ENCODE results near the gene TRIOBP. TPM values are rescaled to one million over a fixed set of nuclear protein-coding genes. Genes with fewer than 3 reads are reported as not detected.

TRIOBP gene
- total and polyA plus RNA-seq, 2 of the 4 experiments (the other 2 are of a cell fraction), result 46.4 to 69.8 TPM

DNA sequence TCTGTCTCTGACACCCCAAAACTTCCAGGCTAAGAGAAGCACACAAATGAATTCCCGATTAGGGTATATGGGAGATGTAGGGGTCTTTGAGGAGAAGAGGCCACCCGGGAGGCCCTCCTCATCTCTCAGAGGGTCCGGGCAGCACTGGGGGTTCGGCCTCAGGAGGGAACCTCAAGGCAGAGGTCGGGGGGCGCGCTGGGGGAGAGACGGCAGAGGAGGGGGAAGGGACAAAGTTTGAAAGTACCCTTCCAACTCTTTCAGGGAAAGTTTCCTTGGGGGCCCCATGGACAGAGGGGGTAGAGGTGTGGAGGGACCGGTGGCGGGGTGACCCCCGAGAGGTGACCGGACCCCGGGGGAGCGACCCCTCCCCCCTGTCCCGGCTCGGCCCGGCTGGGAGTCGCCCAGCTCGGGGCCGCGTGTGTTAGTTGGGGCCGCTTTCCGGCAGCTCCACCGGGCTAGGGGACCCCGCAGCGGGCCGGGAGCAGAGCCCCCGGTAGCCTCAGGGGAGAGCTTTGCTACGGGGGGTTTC is 107.6 kb downstream of the TRIOBP start:
- no peak overlapping the region for H2BK20ac ChIP-seq (ENCODE audit: low read depth, low read length)
- no peaks in the 10 kb centered on the region for H3K27me3 ChIP-seq (ENCODE audit: control insufficient read depth, insufficient read depth, low read length)
- H3K4me2 ChIP-seq (ENCODE audit: low read depth, low read length), result peak overlapping the region; percentile 37
- H3K4me1 ChIP-seq (ENCODE audit: control insufficient read depth, insufficient read depth, low read length), result peaks cover 12% of the 10 kb centered on the region
- H3K36me3 ChIP-seq (ENCODE audit: control insufficient read depth, insufficient read depth, low read length), result no peaks in the 10 kb centered on the region
- peak overlapping the region; percentile 57 for H3K27ac ChIP-seq (ENCODE audit: insufficient read depth, low read length)
- dilution Hi-C loops (cut with HindIII; ENCODE audit: low sequenced_read_pairs, unreplicated experiment) (no loop called here), intact Hi-C loops (cut with micrococcal nuclease) (no loop called here), in situ Hi-C loops (cut with MboI; ENCODE audit: low sequenced_read_pairs) (no loop called here)
- no peaks in the 10 kb centered on the region for H3K9me3 ChIP-seq (ENCODE audit: control insufficient read depth, insufficient read depth, low read length)
- H2BK5ac ChIP-seq (ENCODE audit: low read depth, low read length, poor library complexity, severe bottlenecking), result peak overlapping the region; percentile 66
- H4K20me1 ChIP-seq (ENCODE audit: insufficient read depth, low read length), result 0 out of 2 replicates have a peak, but pooled peaks cover 8% of the 10 kb centered on the region
- ATAC-seq (ENCODE audit: low read depth) (no peak), DNase-seq (no peak)
- peak overlapping the region; percentile 23 for H4K91ac ChIP-seq (ENCODE audit: insufficient read depth, low read depth, low read length)
- peaks cover 11 to 37% of the 10 kb centered on the region in 2 experiments; a peak in 3 of 4 replicates for H3K79me1 ChIP-seq (ENCODE audit: low read depth in 1 of 2, low read length in 2 of 2)
- 3% methylated on average over 6 of the region's 29 CpGs; no CpG with 5 or more reads in 1 of the 2 experiments for WGBS, 2 experiments (ENCODE audit: extremely low coverage in 2 of 2, insufficient read length in 1 of 2)
- H4K5ac ChIP-seq (ENCODE audit: low read depth, low read length), result peak overlapping the region; percentile 75; the same call in 1 of the 2 replicates
- no peak overlapping the region for H2BK15ac ChIP-seq (ENCODE audit: low read depth, low read length)
- H3K9me1 ChIP-seq (ENCODE audit: insufficient read depth, low read length), result peaks cover 5% of the 10 kb centered on the region; the same call in 1 of the 2 replicates
- TF ChIP-seq FOS (IDR thresholded peaks at IDR 0.05; ENCODE audit: low read depth, low read length), result no peak
- TF ChIP-seq SMC3 (IDR thresholded peaks at IDR 0.05; ENCODE audit: low read depth, low read length), result no peak
- no peak for TF ChIP-seq MAFK (IDR thresholded peaks at IDR 0.05; ENCODE audit: low read depth, low read length)
- no peak for TF ChIP-seq BHLHE40 (IDR thresholded peaks at IDR 0.05; ENCODE audit: low read depth, low read length)
- H3K4ac ChIP-seq (ENCODE audit: low read depth, low read length), result peak overlapping the region; percentile 63
- ChIA-PET POLR2A (ENCODE audit: unreplicated experiment) (interaction anchor here (1.1 kb wide), 1 partner anchor 123 kb away, joined by 4 read pairs; no protein-coding TSS in a partner anchor), CTCF (no interaction called here)
- H2AK9ac ChIP-seq (replicated peaks; ENCODE audit: low read depth, low read length, poor library complexity), result peak overlapping the region; percentile 96
- no peak overlapping the region for H3K56ac ChIP-seq (ENCODE audit: extremely low read depth, insufficient read depth, low read length)
- peak overlapping the region; percentile 88 for H2AFZ ChIP-seq (replicated peaks; ENCODE audit: low read length, poor library complexity)
- H3K14ac ChIP-seq (replicated peaks; ENCODE audit: low read depth, low read length), result 0 out of 2 replicates have a peak overlapping the region, but pooled peaks have one; percentile 55
- 0 out of 2 replicates have a peak overlapping the region, but pooled peaks have one; percentile 39 for H3K23ac ChIP-seq (ENCODE audit: low read depth, low read length)
- H3K18ac ChIP-seq (ENCODE audit: low read depth, low read length), result no peak overlapping the region
- H3K4me3 ChIP-seq (ENCODE audit: insufficient read depth, low read depth, low read length), result peak overlapping the region; percentile 52
- H2AK5ac ChIP-seq (ENCODE audit: low read depth, low read length), result peak overlapping the region; percentile 18; the same call in 1 of the 2 replicates
- peak overlapping the region; percentile 52 for H2BK120ac ChIP-seq (ENCODE audit: low read depth, low read length)
- no TSS peak for BruUV-seq (replicated peaks)
- peak overlapping the region; percentile 69 to 94 for H4K8ac ChIP-seq (ENCODE audit: low read depth in 2 of 2, low read length in 2 of 2)
- peak overlapping the region; percentile 37; the same call in 1 of the 2 replicates for H3K9ac ChIP-seq (ENCODE audit: low read depth, low read length)

All from IMR-90 (cell line).